ENCODE results near the gene PGLYRP2.

Gene PGLYRP2

GRCh38 chr19:15455996-15456395 is 23.3 kb downstream of the PGLYRP2 start:
- TF ChIP-seq, protein P1, sequence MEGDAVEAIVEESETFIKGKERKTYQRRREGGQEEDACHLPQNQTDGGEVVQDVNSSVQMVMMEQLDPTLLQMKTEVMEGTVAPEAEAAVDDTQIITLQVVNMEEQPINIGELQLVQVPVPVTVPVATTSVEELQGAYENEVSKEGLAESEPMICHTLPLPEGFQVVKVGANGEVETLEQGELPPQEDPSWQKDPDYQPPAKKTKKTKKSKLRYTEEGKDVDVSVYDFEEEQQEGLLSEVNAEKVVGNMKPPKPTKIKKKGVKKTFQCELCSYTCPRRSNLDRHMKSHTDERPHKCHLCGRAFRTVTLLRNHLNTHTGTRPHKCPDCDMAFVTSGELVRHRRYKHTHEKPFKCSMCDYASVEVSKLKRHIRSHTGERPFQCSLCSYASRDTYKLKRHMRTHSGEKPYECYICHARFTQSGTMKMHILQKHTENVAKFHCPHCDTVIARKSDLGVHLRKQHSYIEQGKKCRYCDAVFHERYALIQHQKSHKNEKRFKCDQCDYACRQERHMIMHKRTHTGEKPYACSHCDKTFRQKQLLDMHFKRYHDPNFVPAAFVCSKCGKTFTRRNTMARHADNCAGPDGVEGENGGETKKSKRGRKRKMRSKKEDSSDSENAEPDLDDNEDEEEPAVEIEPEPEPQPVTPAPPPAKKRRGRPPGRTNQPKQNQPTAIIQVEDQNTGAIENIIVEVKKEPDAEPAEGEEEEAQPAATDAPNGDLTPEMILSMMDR (IDR thresholded peaks at IDR 0.05; ENCODE audit: control insufficient read depth, extremely low read depth, insufficient read depth) = no peak
- no peak overlapping the region for H3K4me3 ChIP-seq (ENCODE audit: low read depth, low read length)
- DNase-seq (ENCODE audit: low read depth) = no peak

DNA sequence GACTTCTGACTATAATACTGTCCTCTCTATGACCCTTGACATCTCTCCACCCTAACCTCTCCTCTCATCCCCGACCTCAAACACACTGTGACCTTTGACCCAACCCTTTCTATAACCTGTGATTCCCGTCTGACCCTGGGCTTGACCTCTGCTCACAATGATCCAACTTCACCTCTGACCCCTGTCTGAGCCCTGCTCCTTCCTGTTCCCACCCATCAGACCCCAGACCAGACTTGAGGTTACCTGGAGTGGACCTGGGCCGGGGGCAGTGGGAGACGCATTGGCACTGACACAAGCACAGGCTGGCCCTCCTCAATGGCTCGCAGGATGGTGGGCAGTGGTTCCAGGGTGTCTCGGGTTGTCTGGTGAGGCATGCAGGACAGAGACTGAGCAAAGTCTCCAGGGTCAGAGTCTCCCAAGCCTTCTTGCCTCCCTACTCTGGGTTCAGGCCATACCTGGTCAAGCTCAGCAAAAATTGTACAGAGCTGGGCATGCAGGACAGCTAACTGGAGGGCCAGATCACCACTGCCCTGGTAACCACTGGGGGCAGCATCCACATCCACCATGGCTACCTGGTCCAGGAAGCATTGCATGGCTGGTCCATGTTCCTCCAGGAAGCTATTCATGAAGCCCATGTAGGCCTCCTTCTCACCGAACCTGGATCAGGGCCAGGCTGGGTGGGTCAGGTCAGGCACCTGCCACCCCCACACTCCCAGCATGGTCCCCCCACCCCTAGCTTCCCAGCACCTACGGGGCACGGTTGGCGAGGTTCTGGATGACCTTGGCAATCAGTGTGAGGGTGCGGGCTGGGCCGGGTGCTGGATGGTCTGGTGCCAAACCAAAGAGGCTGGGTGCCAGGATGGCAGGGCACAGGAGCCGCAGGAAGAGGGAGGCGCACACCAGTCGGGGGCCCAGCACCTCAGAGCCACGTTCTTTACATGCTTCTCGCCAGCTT is 25.1 kb downstream of the PGLYRP2 start:
- DNase-seq (ENCODE audit: low read depth) = no peak
- TF ChIP-seq, protein P1 (IDR thresholded peaks at IDR 0.05; ENCODE audit: control insufficient read depth, extremely low read depth, insufficient read depth) = no peak
- no peak overlapping the region for H3K4me3 ChIP-seq (ENCODE audit: low read depth, low read length)

DNA sequence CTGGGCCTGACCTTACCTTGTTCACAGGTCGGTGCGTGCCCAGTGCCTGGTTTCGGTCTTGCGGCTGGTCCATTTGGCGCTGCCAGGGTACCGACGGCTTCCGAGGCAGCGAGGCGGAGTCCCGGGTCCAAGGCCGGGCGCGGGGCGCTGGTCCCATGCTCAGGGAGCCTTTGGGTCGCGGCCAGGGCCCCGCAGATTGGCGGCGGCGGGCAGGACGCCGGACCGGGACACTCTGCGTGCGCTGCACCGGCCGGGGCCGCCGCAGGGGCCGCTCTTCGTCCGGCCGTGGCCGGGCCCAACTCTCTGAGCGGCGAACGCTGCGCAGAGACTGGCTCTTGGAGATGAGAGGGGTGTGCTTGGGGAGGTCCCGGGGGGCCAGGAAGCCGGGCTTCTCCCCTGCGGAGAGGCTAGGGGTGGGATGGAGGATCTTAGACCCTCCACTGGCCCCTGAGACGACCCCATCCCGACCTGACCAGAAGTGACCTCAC is 26.2 kb downstream of the PGLYRP2 start:
- TF ChIP-seq, protein P1 (IDR thresholded peaks at IDR 0.05; ENCODE audit: control insufficient read depth, extremely low read depth, insufficient read depth) = no peak
- no peak overlapping the region for H3K4me3 ChIP-seq (ENCODE audit: low read depth, low read length)
- no peak for DNase-seq (ENCODE audit: low read depth)

DNA sequence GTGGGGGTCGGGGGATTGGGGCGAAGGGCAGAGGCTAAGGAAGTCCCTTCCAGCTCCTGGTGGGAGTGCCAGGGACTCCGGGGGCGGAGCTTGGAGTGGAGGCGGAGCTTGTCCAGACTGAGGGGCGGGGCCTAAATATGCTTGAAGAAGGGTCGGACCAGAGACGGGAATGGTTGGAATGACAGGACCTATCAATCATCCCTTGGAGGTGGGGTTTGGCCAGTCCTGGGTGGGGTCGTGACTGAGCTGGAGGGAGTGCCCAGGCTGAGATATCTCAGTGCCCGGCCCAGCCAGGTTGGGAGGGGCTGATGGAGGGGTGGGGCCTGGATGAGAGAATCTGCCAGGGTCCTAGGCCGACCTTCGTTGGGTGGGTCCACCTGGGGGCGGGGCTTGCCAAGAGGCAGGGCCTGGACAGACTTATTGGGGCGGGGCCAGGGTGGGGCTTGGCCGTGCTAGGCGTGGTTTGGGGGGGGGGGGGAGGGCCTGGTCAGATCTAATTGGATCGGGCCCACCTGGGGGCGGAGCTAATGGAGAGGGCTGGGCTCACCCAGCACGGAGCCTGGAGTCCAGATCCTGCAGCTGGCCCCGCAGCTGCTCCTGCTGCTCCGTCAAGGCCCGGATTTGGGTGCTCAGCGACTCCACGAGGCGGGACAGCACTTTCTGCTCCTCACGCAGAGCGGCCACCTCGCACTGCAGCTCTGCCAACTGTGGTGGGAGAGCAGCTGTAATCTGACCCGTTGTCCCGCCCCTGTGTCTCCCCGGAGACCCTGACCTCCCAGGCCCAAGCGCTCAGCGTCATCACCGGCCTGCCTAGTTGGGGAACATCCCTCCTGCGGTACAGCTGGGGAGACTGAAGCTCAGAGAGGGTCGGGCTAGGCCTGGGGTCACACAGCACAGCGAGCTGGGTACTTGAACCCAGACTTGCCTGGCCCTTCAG is 26.9 kb downstream of the PGLYRP2 start:
- DNase-seq (ENCODE audit: low read depth) = no peak
- TF ChIP-seq, protein P1 (IDR thresholded peaks at IDR 0.05; ENCODE audit: control insufficient read depth, extremely low read depth, insufficient read depth) = no peak
- H3K4me3 ChIP-seq (ENCODE audit: low read depth, low read length) = no peak overlapping the region

- no peak overlapping the region for H3K4me3 ChIP-seq (ENCODE audit: low read depth, low read length)
These were observed 28.8 kb downstream of the PGLYRP2 start for GRCh38 chr19:15450528-15450890.

More at GRCh38 chr19:15450528-15450890, 28.8 kb downstream of the PGLYRP2 start:
- TF ChIP-seq, protein P1 (IDR thresholded peaks at IDR 0.05; ENCODE audit: control insufficient read depth, extremely low read depth, insufficient read depth) = no peak
- DNase-seq (ENCODE audit: low read depth) = no peak
